Activated CD4-positive, alpha-beta T cell treated with anti-CD3 and anti-CD28 coated beads for 36 hours (primary cell): Measurements from ENCODE around the gene PRKRIP1. TPM values are rescaled to one million over a fixed set of nuclear protein-coding genes. Genes with fewer than 3 reads are reported as not detected.
"Not testable (repeated sequence)": the region's sequence is repeated elsewhere in the genome, so short reads cannot be mapped to it uniquely, and the experiment has no call there.

Experiments
- ATAC-seq: fragments of 200-7000 bp; cut with Tn5 transposase; one replicate; pipeline ENCODE4 v1.10.0; 2021; ENCODE audit warnings: mild to moderate bottlenecking, moderate library complexity
- CTCF ChIA-PET: fragments of 350-600 bp; sonication (Branson Sonifier 250); formaldehyde crosslinking; loops from one replicate; lab custom pipeline; 2021; ENCODE audit warnings: antibody characterized with exemption; lab: Charles Lee
- POLR2A ChIA-PET: fragments of 350-600 bp; sonication (Branson Sonifier 250); formaldehyde crosslinking; loops from one replicate; lab custom pipeline; 2021; ENCODE audit warnings: antibody characterized with exemption, inconsistent platforms; lab: Charles Lee
- DNase-seq: peaks from one replicate; pipeline ENCODE4 v3.0.0-alpha.2; 2020
- H3K27ac Mint-ChIP-seq: one replicate; pipeline ENCODE4 v1.8.0; 2021; ENCODE audit warnings: mixed read lengths
- H3K27me3 Mint-ChIP-seq: one replicate; pipeline ENCODE4 v1.8.0; 2021; ENCODE audit warnings: mixed read lengths
- H3K36me3 Mint-ChIP-seq: one replicate; pipeline ENCODE4 v1.8.0; 2021; ENCODE audit warnings: low read depth, mixed read lengths
- H3K4me1 Mint-ChIP-seq: one replicate; pipeline ENCODE4 v1.8.0; 2021; ENCODE audit warnings: mixed read lengths
- H3K4me3 Mint-ChIP-seq: one replicate; pipeline ENCODE4 v1.8.0; 2021; ENCODE audit warnings: mild to moderate bottlenecking, moderate library complexity, mixed read lengths
- H3K9me3 Mint-ChIP-seq: one replicate; pipeline ENCODE4 v1.8.0; 2021; ENCODE audit warnings: low read depth, mixed read lengths
- intact Hi-C, 2 experiments: fragments of 100-400 bp; cut with DNase I in 1 of 2; cut with micrococcal nuclease in 1 of 2; formaldehyde crosslinking; loops; one replicate each; pipeline versions ENCODE4 v1.14.2 to v1.15.1; 2022 to 2024; cut with DNase I, micrococcal nuclease
- total RNA-seq, 2 experiments: library from RNA; stranded (reverse); gene quantifications; one replicate each; pipeline ENCODE4 v1.2.3, GENCODE V29; 2021

Gene PRKRIP1
- total RNA-seq, 2 experiments from 2014 or later: 26.2 to 31.4 TPM

- H3K4me3 Mint-ChIP-seq, H3K9me3 Mint-ChIP-seq, H3K27ac Mint-ChIP-seq, H3K27me3 Mint-ChIP-seq, ATAC-seq, CTCF ChIA-PET, POLR2A ChIA-PET, intact Hi-C loops, DNase-seq, H3K4me1 Mint-ChIP-seq: not testable (repeated sequence)
- peaks cover 48% of the 10 kb centered on the region for H3K36me3 Mint-ChIP-seq
Measured at GRCh38 chr7:102381696-102382425, 14.3 kb upstream of the PRKRIP1 start.

DNA sequence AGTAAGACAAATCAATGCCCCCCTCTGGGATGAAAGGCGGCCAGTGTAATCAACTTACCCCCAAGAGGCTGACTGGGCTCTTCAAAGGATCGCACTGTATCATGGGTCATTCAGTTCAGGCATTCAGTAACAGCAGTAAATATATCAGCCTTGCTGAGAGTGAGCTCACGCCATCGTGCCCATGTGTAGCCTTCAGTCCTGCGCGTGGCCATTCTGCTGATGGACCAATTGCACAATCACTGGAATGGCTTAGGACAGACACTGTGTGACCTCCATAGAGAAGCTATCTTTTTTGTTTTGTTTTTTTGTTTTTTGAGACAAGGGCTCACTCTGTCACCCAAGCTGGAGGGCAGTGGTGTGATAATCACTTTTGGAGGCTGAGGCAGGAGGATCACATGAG, 9.1 kb upstream of the PRKRIP1 start:
- Mint-ChIP-seq H3K4me1 (no peaks in the 10 kb centered on the region), H3K36me3 (peaks cover 26% of the 10 kb centered on the region), H3K27ac (no peak overlapping the region), H3K27me3 (no peaks in the 10 kb centered on the region), H3K9me3 (no peaks in the 10 kb centered on the region), H3K4me3 (no peak overlapping the region)
- ATAC-seq (no peak), DNase-seq (no peak)
- POLR2A ChIA-PET: no interaction called here
- intact Hi-C loops: no loop called here
- CTCF ChIA-PET: interaction anchor here (0.6 to 1.0 kb wide), 2 partner anchors 17 to 141 kb away, joined by 3 read pairs; no protein-coding TSS in a partner anchor

GRCh38 chr7:102389810-102390209, 6.4 kb upstream of the PRKRIP1 start:
- H3K36me3 Mint-ChIP-seq: peaks cover 22% of the 10 kb centered on the region
- no peak overlapping the region for H3K4me3 Mint-ChIP-seq
- H3K27ac Mint-ChIP-seq: no peak overlapping the region
- H3K4me1 Mint-ChIP-seq: no peaks in the 10 kb centered on the region
- no peaks in the 10 kb centered on the region for H3K9me3 Mint-ChIP-seq
- DNase-seq (no peak), ATAC-seq (no peak)
- ChIA-PET CTCF (interaction anchor here (0.6 to 0.7 kb wide), 2 partner anchors 131 to 602 kb away, joined by 3 read pairs; no protein-coding TSS in a partner anchor), POLR2A (interaction anchor here (0.6 to 0.7 kb wide), 2 partner anchors 43 to 310 kb away, joined by 3 read pairs; no protein-coding TSS in a partner anchor)
- no peaks in the 10 kb centered on the region for H3K27me3 Mint-ChIP-seq
- intact Hi-C loops: loop anchor here (1.0 kb wide), 1 partner anchor 111 kb away; no protein-coding TSS in a partner anchor

- ATAC-seq: peak; percentile 79
- ChIA-PET POLR2A (no interaction called here), CTCF (interaction anchor here (0.6 to 1.6 kb wide), 9 partner anchors 11 to 722 kb away, joined by 3 to 13 read pairs (median 4); no protein-coding TSS in a partner anchor)
- Mint-ChIP-seq H3K36me3 (peaks cover 22% of the 10 kb centered on the region), H3K4me3 (no peak overlapping the region), H3K9me3 (no peaks in the 10 kb centered on the region), H3K4me1 (peaks cover 6% of the 10 kb centered on the region), H3K27me3 (no peaks in the 10 kb centered on the region), H3K27ac (no peak overlapping the region)
- intact Hi-C loops: loop anchor here (1.0 kb wide), 1 partner anchor 112 kb away; no protein-coding TSS in a partner anchor
- peak; percentile 82 for DNase-seq
Measured at GRCh38 chr7:102390697-102391484, 5.3 kb upstream of the PRKRIP1 start.

GRCh38 chr7:102392330-102392729, 3.8 kb upstream of the PRKRIP1 start:
- H3K9me3 Mint-ChIP-seq: no peaks in the 10 kb centered on the region
- H3K4me3 Mint-ChIP-seq: no peak overlapping the region
- DNase-seq: no peak
- ChIA-PET CTCF (interaction anchor here (0.7 to 1.6 kb wide), 5 partner anchors 12 to 849 kb away, joined by 3 to 13 read pairs (median 4); no protein-coding TSS in a partner anchor), POLR2A (no interaction called here)
- H3K27me3 Mint-ChIP-seq: no peaks in the 10 kb centered on the region
- no peak overlapping the region for H3K27ac Mint-ChIP-seq
- peaks cover 12% of the 10 kb centered on the region for H3K4me1 Mint-ChIP-seq
- intact Hi-C loops: no loop called here
- H3K36me3 Mint-ChIP-seq: peaks cover 24% of the 10 kb centered on the region
- no peak for ATAC-seq

DNA sequence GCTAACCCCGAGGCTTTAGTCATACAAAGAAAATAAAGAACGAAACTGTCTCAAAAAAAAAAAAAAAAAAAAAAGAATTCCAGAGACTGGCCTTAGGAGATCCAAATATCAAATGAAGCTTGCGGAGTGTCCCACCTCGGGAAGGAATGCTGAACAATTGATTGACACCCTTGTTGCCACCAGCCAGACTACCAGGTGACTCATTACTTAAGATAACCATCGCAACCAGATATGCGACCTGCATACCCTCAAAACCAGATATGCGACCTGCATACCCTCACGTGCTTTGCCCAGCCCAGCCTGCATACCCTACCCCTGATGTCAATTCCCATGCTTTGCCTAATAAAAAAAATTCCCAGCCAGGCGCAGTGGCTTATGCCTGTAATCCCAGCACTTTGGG, 2.7 kb upstream of the PRKRIP1 start:
- ATAC-seq (no peak), DNase-seq (no peak)
- ChIA-PET POLR2A (interaction anchor here (0.7 kb wide), 1 partner anchor 21 kb away, joined by 3 read pairs; no protein-coding TSS in a partner anchor), CTCF (interaction anchor here (1.4 kb wide), 1 partner anchor 114 kb away, joined by 4 read pairs; no protein-coding TSS in a partner anchor)
- H3K36me3 Mint-ChIP-seq: peaks cover 27% of the 10 kb centered on the region
- H3K9me3 Mint-ChIP-seq: no peaks in the 10 kb centered on the region
- no peak overlapping the region for H3K4me3 Mint-ChIP-seq
- peaks cover 19% of the 10 kb centered on the region for H3K4me1 Mint-ChIP-seq
- H3K27me3 Mint-ChIP-seq: no peaks in the 10 kb centered on the region
- no peak overlapping the region for H3K27ac Mint-ChIP-seq
- intact Hi-C loops: no loop called here

DNA sequence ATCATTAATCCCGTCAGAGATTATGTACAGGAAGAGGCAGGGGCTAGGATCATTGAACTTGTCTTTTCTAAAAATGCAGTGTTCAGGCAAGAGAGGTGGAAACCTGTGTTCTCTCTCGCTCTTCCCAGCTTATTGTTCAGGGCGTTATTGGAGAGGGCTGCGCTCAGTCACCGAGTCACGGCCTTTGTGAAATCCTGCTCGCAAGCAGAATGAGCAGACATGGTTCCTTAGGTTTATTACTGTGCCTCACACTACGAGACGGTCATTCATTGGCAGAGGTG, 631 bp upstream of the PRKRIP1 start:
- Mint-ChIP-seq H3K4me1 (peaks cover 19% of the 10 kb centered on the region), H3K36me3 (peaks cover 38% of the 10 kb centered on the region)
- ATAC-seq: peak; percentile 6

GRCh38 chr7:102396710-102397019, 502 bp downstream of the PRKRIP1 start:
- ChIA-PET CTCF (interaction anchor here (1.1 to 1.7 kb wide), 5 partner anchors 10 to 117 kb away, joined by 3 to 7 read pairs (median 5); no protein-coding TSS in a partner anchor), POLR2A (interaction anchor here (0.6 to 1.6 kb wide), 2 partner anchors 8 to 28 kb away, joined by 3 to 12 read pairs; no protein-coding TSS in a partner anchor)
- intact Hi-C loops: loop anchor here (1.0 to 5.0 kb wide), 6 partner anchors 33 to 110 kb away; partner anchors contain the start of genes ORAI2 (in 2 of the 2), ALKBH4 (in 1 of the 2), LRWD1 (in 1 of the 2) and SH2B2 (in 1 of the 2)
- Mint-ChIP-seq H3K27ac (peak overlapping the region; percentile 93), H3K9me3 (no peaks in the 10 kb centered on the region), H3K4me3 (peak overlapping the region; percentile 93), H3K27me3 (no peaks in the 10 kb centered on the region), H3K36me3 (peaks cover 42% of the 10 kb centered on the region), H3K4me1 (peaks cover 19% of the 10 kb centered on the region)
- DNase-seq: no peak
- ATAC-seq: no peak

More for the DNA sequence above, 631 bp upstream of the PRKRIP1 start:
- POLR2A ChIA-PET: interaction anchor here (0.8 to 1.6 kb wide), 3 partner anchors 9 to 32 kb away, joined by 3 to 12 read pairs (median 4); no protein-coding TSS in a partner anchor
- CTCF ChIA-PET: interaction anchor here (1.0 to 1.6 kb wide), 4 partner anchors 17 to 116 kb away, joined by 3 to 6 read pairs (median 3); no protein-coding TSS in a partner anchor
- Mint-ChIP-seq H3K4me3 (peak overlapping the region; percentile 93), H3K27me3 (no peaks in the 10 kb centered on the region), H3K27ac (peak overlapping the region; percentile 68), H3K9me3 (no peaks in the 10 kb centered on the region)
- intact Hi-C loops: loop anchor here in 1 of 2 experiments (5.0 kb wide), 1 partner anchor 37 kb away; the partner anchor contains the start of gene ORAI2
- DNase-seq: no peak

DNA sequence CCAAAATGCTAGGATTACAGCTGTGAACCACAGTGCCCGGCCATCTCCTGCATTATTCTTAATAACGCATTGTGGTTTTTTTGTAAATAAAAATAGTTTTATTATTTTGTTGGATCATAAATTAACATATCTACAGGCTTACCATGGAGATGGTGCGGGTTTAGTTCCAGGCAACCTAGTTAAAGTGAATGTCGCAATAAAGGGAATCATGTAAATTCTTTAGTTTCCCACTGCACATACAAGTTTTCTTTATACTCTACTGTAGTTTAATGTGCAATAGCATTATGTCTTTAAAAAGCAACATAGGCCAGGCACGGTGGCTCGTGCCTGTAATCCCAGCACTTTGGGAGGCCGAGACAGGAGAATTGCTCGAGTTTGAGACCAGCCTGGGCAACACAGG, 2.4 kb downstream of the PRKRIP1 start:
- H3K4me3 Mint-ChIP-seq: no peak overlapping the region
- POLR2A ChIA-PET: interaction anchor here (0.6 kb wide), 2 partner anchors 15 to 42 kb away, joined by 3 read pairs; no protein-coding TSS in a partner anchor
- no peak for DNase-seq
- CTCF ChIA-PET: interaction anchor here (0.5 to 1.7 kb wide), 4 partner anchors 9 to 1206 kb away, joined by 3 to 7 read pairs (median 4); no protein-coding TSS in a partner anchor
- no peak for ATAC-seq
- no peak overlapping the region for H3K27ac Mint-ChIP-seq
- peaks cover 19% of the 10 kb centered on the region for H3K4me1 Mint-ChIP-seq
- H3K27me3 Mint-ChIP-seq: no peaks in the 10 kb centered on the region
- intact Hi-C loops: loop anchor here in 1 of 2 experiments (5.0 kb wide), 1 partner anchor 34 kb away; the partner anchor contains the start of gene ORAI2
- H3K9me3 Mint-ChIP-seq: no peaks in the 10 kb centered on the region
- H3K36me3 Mint-ChIP-seq: peaks cover 35% of the 10 kb centered on the region

- Mint-ChIP-seq H3K9me3 (no peaks in the 10 kb centered on the region), H3K27ac (peak overlapping the region; percentile 44), H3K4me1 (peaks cover 22% of the 10 kb centered on the region), H3K36me3 (peaks cover 40% of the 10 kb centered on the region), H3K4me3 (no peak overlapping the region), H3K27me3 (no peaks in the 10 kb centered on the region)
- CTCF ChIA-PET: no interaction called here
- intact Hi-C loops: no loop called here
- POLR2A ChIA-PET: no interaction called here
- DNase-seq: no peak
- no peak for ATAC-seq
Measured at GRCh38 chr7:102400360-102400759, 4.2 kb downstream of the PRKRIP1 start.
